ENCODE results near the gene UBTD1.
"Not testable (repeated sequence)": the region's sequence is repeated elsewhere in the genome, so short reads cannot be mapped to it uniquely, and the experiment has no call there.

DNA sequence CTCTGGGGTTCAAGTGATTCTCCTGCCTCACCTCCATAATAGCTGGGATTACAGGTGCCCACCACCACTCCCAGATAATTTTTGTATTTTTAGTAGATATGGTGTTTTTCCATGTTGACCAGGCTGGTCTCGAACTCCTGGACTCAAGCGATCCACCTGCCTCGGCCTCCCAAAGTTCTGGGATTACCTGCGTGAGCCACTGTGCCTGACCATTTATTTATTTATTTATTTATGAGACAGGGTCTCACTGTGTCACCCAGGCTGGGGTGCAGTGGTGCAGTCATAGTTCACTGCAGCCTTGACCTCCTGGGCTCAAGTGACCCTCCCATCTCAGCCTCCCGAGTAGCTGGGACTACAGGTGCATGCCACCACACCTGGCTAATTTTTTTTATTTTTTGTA lies 55.6 kb downstream of the UBTD1 start:
- TF ChIP-seq, protein P1, sequence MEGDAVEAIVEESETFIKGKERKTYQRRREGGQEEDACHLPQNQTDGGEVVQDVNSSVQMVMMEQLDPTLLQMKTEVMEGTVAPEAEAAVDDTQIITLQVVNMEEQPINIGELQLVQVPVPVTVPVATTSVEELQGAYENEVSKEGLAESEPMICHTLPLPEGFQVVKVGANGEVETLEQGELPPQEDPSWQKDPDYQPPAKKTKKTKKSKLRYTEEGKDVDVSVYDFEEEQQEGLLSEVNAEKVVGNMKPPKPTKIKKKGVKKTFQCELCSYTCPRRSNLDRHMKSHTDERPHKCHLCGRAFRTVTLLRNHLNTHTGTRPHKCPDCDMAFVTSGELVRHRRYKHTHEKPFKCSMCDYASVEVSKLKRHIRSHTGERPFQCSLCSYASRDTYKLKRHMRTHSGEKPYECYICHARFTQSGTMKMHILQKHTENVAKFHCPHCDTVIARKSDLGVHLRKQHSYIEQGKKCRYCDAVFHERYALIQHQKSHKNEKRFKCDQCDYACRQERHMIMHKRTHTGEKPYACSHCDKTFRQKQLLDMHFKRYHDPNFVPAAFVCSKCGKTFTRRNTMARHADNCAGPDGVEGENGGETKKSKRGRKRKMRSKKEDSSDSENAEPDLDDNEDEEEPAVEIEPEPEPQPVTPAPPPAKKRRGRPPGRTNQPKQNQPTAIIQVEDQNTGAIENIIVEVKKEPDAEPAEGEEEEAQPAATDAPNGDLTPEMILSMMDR (IDR thresholded peaks at IDR 0.05) = not testable (repeated sequence)
- not testable (repeated sequence) for TF ChIP-seq ZFX (IDR thresholded peaks at IDR 0.05; ENCODE audit: borderline replicate concordance)

Data from 22Rv1 (cell line).